OCI-LY1 (cell line): ENCODE measurements around the gene EXOSC7.

ENCODE experiments used
- H2AFZ ChIP-seq: fragments of 200-600 bp; sonication (generic), shearing (Covaris generic); 2 replicates; pipeline ENCODE4 v1.6.0; 2014; ENCODE audit warnings: antibody characterized with exemption, mild to moderate bottlenecking, low read length
- H3F3A ChIP-seq: fragments of 200-600 bp; sonication (generic), shearing (Covaris generic); 2 replicates; pipeline ENCODE4 v1.6.0; 2014; ENCODE audit warnings: mild to moderate bottlenecking, antibody characterized with exemption, low read length, moderate library complexity; ENCODE audit not compliant: insufficient read depth
- H3K27ac ChIP-seq: fragments of 200-600 bp; sonication (generic); 2 replicates; pipeline ENCODE4 v1.5.1; 2014; ENCODE audit warnings: low read length, mixed run types, mild to moderate bottlenecking, low read depth; ENCODE audit not compliant: poor library complexity, severe bottlenecking
- H3K27me3 ChIP-seq: fragments of 200-600 bp; sonication (generic); 2 replicates; pipeline ENCODE4 v1.6.0; 2014; ENCODE audit warnings: antibody characterized with exemption, mild to moderate bottlenecking, low read length, moderate library complexity; ENCODE audit not compliant: insufficient read depth
- H3K36me3 ChIP-seq: fragments of 200-600 bp; sonication (generic); 2 replicates; pipeline ENCODE4 v1.6.1; 2014; ENCODE audit warnings: mild to moderate bottlenecking, antibody characterized with exemption, low read length, moderate library complexity, mixed read lengths; ENCODE audit not compliant: insufficient read depth
- H3K4me1 ChIP-seq: fragments of 200-600 bp; sonication (generic); 2 replicates; pipeline ENCODE4 v1.5.1; 2014; ENCODE audit warnings: mild to moderate bottlenecking, low read length, moderate library complexity; ENCODE audit not compliant: insufficient read depth, severe bottlenecking
- H3K4me2 ChIP-seq: fragments of 200-600 bp; sonication (generic), shearing (Covaris generic); 2 replicates; pipeline ENCODE4 v1.6.1; 2014; ENCODE audit warnings: low read length
- H3K4me3 ChIP-seq: fragments of 200-600 bp; sonication (generic); 2 replicates; pipeline ENCODE4 v1.5.1; 2014; ENCODE audit warnings: low read length, low read depth, mild to moderate bottlenecking, mixed read lengths; ENCODE audit not compliant: poor library complexity, severe bottlenecking
- H3K79me2 ChIP-seq: fragments of 200-600 bp; shearing (Covaris generic); 2 replicates; pipeline ENCODE4 v1.6.1; 2016; ENCODE audit warnings: mixed run types, low read length, mixed read lengths; ENCODE audit not compliant: insufficient read depth
- H3K9ac ChIP-seq: fragments of 200-600 bp; sonication (generic), shearing (Covaris generic); 2 replicates; pipeline ENCODE4 v1.6.1; 2014; ENCODE audit warnings: mild to moderate bottlenecking, low read length, mixed read lengths
- H3K9me2 ChIP-seq: fragments of 200-600 bp; sonication (generic), shearing (Covaris generic); 2 replicates; pipeline ENCODE4 v1.6.1; 2014; ENCODE audit warnings: low read depth, mild to moderate bottlenecking, low read length, mixed read lengths
- H3K9me3 ChIP-seq: fragments of 200-600 bp; shearing (Covaris generic); 2 replicates; pipeline ENCODE4 v1.6.1; 2014; ENCODE audit warnings: low read length, mixed read lengths
- H4K20me1 ChIP-seq: fragments of 200-600 bp; sonication (generic), shearing (Covaris generic); 2 replicates; pipeline ENCODE4 v1.6.0; 2016; ENCODE audit warnings: mild to moderate bottlenecking, low read length; ENCODE audit not compliant: insufficient read depth
- EZH2 ChIP-seq: fragments of 200-600 bp; sonication (generic), shearing (Covaris generic); IDR thresholded peaks from 2 replicates; pipeline ENCODE4 v1.8.0; 2017; ENCODE audit warnings: borderline replicate concordance, mixed run types, mild to moderate bottlenecking, antibody characterized with exemption, low read length, moderate library complexity, mixed read lengths
- TF ChIP-seq, protein P1 (sequence below): fragments of 200-600 bp; sonication (generic), shearing (Covaris generic); IDR thresholded peaks from 2 replicates; pipeline ENCODE4 v1.5.1; 2017; ENCODE audit warnings: mild to moderate bottlenecking, antibody characterized with exemption, low read length, moderate library complexity, mixed read lengths

Gene EXOSC7

DNA sequence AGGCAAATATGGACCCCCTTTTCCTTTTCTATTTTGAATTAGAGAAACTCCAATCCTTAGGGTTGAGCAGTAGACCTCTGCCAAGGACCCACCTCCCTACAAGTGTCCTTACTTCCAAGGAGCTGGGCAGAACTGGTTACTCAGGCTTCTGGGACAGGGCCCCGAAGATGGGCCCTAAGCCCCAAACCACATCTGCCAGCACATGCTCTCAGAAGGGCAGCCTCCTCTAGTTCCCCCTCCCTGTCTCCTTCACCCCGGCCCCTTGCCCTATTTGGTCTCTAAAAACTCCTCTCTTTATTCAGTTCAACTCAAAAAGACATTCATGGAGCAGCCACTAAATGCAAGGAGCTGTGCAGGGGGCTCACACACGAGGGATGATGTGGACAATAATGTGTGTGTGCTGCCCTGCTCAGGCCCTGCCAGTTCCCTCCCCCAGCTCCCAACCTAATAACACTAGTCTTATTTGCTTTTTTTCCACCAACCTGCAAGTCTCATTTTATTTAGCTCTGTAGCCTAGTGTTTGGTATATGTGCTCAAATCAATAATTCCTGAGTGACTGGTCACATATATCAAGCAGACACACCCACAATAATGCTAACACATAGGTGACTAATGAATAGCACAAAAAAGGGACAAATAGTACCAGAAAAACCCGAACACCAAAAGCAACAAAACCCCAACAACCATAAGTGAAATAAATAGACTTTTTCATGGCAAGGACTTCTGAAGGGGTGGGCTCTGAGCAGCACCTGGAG lies 12.3 kb upstream of the EXOSC7 start:
- Histone ChIP-seq H3K9me2 (no peaks in the 10 kb centered on the region), H4K20me1 (no peaks in the 10 kb centered on the region), H3K27me3 (no peaks in the 10 kb centered on the region), H3K9me3 (no peaks in the 10 kb centered on the region), H3F3A (no peaks in the 10 kb centered on the region), H3K36me3 (peaks cover 6% of the 10 kb centered on the region), H2AFZ (no peak overlapping the region), H3K27ac (no peak overlapping the region), H3K9ac (no peak overlapping the region), H3K4me3 (no peak overlapping the region), H3K4me2 (no peak overlapping the region), H3K79me2 (peaks cover 12% of the 10 kb centered on the region; the same call in 1 of the 2 replicates), H3K4me1 (peaks cover 32% of the 10 kb centered on the region)
- TF ChIP-seq, protein P1, sequence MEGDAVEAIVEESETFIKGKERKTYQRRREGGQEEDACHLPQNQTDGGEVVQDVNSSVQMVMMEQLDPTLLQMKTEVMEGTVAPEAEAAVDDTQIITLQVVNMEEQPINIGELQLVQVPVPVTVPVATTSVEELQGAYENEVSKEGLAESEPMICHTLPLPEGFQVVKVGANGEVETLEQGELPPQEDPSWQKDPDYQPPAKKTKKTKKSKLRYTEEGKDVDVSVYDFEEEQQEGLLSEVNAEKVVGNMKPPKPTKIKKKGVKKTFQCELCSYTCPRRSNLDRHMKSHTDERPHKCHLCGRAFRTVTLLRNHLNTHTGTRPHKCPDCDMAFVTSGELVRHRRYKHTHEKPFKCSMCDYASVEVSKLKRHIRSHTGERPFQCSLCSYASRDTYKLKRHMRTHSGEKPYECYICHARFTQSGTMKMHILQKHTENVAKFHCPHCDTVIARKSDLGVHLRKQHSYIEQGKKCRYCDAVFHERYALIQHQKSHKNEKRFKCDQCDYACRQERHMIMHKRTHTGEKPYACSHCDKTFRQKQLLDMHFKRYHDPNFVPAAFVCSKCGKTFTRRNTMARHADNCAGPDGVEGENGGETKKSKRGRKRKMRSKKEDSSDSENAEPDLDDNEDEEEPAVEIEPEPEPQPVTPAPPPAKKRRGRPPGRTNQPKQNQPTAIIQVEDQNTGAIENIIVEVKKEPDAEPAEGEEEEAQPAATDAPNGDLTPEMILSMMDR: no peak
- TF ChIP-seq EZH2: no peak

DNA sequence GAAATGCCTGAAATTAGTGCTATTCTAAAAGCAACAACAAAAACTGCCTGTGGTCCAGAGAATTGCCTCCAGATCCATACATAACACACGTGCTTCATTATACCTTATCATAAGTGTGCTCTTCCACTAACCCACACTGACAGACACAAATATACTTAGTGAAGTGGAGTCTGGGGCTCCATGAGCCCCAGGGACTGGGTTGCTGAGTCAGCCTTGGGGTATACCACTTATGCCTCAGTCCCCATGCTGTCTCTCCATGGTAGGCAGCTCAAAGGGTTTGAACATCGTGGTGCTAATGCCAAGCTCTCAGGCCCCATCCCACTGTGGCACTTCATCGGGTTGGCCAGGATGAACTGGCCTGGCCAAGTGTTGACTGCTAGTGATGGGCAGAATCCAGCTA lies 10.9 kb upstream of the EXOSC7 start:
- H3K36me3 ChIP-seq: no peaks in the 10 kb centered on the region
- no peak overlapping the region for H2AFZ ChIP-seq
- H3F3A ChIP-seq: no peaks in the 10 kb centered on the region
- H3K27me3 ChIP-seq: no peaks in the 10 kb centered on the region
- H3K9me3 ChIP-seq: no peaks in the 10 kb centered on the region
- H4K20me1 ChIP-seq: no peaks in the 10 kb centered on the region
- no peak overlapping the region for H3K27ac ChIP-seq
- peaks cover 45% of the 10 kb centered on the region for H3K4me1 ChIP-seq
- no peak for TF ChIP-seq EZH2
- TF ChIP-seq, protein P1: no peak
- H3K9ac ChIP-seq: no peak overlapping the region
- H3K4me3 ChIP-seq: no peak overlapping the region
- no peak overlapping the region for H3K4me2 ChIP-seq
- peaks cover 13% of the 10 kb centered on the region; the same call in 1 of the 2 replicates for H3K79me2 ChIP-seq
- H3K9me2 ChIP-seq: no peaks in the 10 kb centered on the region

DNA sequence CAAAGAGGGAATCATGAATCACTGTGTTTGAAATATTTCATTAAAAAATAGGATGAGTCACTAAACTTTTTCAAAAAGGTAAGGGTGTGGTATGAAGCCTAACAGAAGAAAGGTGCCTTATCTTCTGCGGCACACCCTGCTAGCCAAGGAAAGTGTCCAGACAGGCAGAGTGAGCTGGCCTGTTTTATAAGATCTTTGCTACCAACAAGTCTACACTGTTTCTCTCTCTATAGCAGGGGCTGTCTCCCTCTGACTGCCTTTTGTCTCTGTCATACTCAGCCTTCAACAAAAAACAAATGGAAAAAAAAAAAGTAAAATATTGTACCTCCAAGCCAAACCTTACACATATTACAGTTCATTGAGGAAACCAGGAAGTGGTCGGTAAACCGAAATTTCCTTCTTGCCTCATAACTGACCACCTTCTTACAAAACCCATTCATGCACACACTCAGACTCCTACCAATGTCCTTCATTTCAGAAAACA lies 9.2 kb upstream of the EXOSC7 start:
- no peak for TF ChIP-seq EZH2
- TF ChIP-seq, protein P1: no peak
- no peaks in the 10 kb centered on the region for H3F3A ChIP-seq
- H3K4me2 ChIP-seq: no peak overlapping the region
- no peak overlapping the region for H3K9ac ChIP-seq
- H4K20me1 ChIP-seq: no peaks in the 10 kb centered on the region
- H3K9me3 ChIP-seq: no peaks in the 10 kb centered on the region
- peaks cover 4% of the 10 kb centered on the region; the same call in 1 of the 2 replicates for H3K36me3 ChIP-seq
- no peak overlapping the region for H2AFZ ChIP-seq
- peaks cover 7% of the 10 kb centered on the region; the same call in 1 of the 2 replicates for H3K79me2 ChIP-seq
- no peaks in the 10 kb centered on the region for H3K27me3 ChIP-seq
- H3K27ac ChIP-seq: no peak overlapping the region
- no peaks in the 10 kb centered on the region for H3K9me2 ChIP-seq
- H3K4me1 ChIP-seq: peaks cover 49% of the 10 kb centered on the region
- no peak overlapping the region for H3K4me3 ChIP-seq
